Activated effector memory CD4-positive, alpha-beta T cell treated with anti-CD3 and anti-CD28 coated beads, Interleukin-2, amount 50 U/mL, for 16 hours (primary cell): ENCODE measurements around the gene RALGPS1.
"Not testable (repeated sequence)": the region's sequence is repeated elsewhere in the genome, so short reads cannot be mapped to it uniquely, and the experiment has no call there.

Experiments used
- DNase-seq: peaks from one replicate; pipeline ENCODE4 v3.0.0-alpha.2; 2020

RALGPS1 gene

DNA sequence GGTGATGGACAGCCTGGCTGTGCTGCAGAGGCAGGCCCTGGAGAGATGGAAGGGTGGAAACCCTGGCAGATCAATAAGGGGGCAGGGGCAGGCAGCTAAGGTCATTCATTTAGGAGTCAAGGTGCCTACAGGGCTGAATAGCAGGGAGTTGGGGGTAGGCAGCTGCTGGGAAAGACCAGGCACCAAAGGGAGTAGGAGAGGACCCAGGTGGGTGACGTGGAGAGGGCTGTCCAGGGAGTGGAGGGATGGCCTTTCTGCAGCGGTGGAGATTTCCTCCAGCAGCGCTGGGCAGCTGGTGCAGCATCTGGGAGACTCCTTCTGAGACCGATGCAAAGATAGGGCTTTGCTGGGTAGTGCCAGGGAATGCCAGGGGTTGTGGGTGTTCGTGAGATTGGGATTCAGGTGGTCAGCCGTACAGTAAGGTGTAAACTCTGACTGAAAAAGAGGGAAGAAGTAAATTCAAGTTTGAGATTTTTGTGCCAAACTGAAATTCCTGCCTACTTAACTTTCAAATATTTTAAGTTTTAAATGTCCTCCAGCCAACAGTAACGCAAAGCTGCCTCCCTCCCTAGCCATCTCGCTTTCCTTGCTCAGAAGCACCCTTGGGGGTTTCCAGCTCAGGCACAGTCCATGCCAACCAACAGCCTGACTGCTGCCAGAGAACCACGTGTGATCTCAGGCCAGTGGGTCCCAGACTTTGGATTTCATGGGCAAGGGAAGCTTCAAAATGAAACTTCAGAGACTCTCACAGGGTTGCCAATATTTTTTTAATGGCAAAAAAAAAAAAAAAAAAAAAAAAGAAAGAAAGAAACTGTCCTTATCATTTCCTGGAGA, 226.5 kb downstream of the RALGPS1 start:
- no peak for DNase-seq

- no peak for DNase-seq
Observed at GRCh38 chr9:127142291-127142690, 227.7 kb downstream of the RALGPS1 start.

GRCh38 chr9:127142931-127143464, 228.4 kb downstream of the RALGPS1 start:
- DNase-seq = no peak

DNA sequence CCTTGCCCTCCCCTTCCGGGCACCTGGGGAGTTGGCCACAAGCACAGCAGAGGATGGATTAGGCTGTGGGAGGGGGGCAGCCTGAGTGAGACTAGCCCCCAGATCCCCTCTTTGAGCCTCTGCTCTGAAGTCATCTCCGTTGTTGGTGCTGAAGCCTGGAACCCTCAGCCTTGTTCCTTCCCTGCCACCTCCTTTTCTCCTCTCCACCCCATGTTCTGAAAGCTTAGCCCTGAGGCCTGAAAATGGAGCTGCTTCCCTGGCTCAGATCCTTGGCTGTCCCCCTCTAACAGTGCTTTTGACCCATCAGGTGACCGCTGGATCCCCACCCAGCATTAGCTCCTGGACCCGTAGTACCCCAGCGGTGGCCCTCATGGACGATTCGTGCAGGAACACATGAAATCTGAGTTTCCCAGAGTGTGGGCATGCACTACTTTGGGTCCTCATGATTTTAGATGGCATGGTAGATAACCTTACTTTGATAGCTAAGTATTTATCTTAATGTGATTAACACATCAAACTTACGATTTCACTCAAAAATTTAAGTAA, 229.4 kb downstream of the RALGPS1 start:
- no peak for DNase-seq

DNA sequence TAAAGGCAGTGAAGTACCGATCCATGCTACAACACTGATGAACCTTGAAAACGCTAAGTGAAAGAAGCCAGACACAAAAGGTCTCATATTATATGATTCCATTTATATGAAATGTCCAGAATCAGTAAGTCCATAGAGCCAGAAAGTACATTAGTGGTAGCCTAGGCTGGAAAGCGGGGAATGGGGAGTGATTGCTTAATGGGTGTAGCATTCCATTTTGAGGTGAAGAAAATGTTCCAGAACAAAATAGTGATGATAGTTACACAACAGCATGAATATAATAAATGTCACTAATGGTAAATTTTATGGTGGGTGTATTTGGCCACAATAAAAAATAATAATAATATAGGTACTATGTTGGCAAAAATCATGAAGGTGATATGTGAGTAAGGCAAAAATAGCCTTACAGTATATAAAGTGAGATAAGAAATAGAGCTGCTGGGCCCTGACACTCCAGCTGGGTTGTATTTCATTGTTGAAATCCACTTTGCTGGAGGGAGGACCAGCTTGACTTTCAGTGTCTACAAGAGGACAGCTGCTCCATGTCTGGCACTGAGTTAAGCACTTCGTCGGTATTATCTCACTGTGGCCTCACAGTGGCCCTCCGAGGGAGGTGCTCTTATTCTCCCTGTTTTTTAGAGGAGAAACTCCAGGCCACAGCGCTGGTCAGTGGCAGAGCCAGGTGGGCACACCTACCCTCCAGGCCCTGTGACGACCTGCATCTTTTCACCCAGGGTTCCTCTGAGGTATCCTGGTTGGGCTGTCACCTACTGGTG, 230.3 kb downstream of the RALGPS1 start:
- DNase-seq = no peak

GRCh38 chr9:127146841-127147240, 232.3 kb downstream of the RALGPS1 start:
- not testable (repeated sequence) for DNase-seq

DNA sequence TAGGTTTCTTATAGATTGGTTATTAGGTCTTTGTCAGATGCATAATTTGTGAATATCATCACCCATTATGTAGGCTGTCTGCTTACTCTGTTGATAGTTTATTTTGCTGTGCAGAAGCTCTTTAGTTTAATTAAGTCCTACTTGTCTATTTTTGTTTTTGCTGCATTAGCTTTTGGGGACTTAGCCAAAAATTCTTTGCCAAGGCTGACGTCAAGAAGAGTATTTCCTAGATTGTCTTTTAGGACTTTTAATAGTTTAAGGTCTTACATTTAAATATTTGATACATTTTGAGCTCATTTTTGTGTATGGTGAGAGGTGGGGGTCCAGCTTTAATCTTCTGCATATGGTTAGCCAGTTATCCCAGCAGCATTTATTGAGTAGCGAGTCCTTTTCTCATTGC, 232.7 kb downstream of the RALGPS1 start:
- DNase-seq = no peak

GRCh38 chr9:127148014-127148413, 233.4 kb downstream of the RALGPS1 start:
- DNase-seq = no peak

GRCh38 chr9:127149010-127149409, 234.4 kb downstream of the RALGPS1 start:
- no peak for DNase-seq

DNA sequence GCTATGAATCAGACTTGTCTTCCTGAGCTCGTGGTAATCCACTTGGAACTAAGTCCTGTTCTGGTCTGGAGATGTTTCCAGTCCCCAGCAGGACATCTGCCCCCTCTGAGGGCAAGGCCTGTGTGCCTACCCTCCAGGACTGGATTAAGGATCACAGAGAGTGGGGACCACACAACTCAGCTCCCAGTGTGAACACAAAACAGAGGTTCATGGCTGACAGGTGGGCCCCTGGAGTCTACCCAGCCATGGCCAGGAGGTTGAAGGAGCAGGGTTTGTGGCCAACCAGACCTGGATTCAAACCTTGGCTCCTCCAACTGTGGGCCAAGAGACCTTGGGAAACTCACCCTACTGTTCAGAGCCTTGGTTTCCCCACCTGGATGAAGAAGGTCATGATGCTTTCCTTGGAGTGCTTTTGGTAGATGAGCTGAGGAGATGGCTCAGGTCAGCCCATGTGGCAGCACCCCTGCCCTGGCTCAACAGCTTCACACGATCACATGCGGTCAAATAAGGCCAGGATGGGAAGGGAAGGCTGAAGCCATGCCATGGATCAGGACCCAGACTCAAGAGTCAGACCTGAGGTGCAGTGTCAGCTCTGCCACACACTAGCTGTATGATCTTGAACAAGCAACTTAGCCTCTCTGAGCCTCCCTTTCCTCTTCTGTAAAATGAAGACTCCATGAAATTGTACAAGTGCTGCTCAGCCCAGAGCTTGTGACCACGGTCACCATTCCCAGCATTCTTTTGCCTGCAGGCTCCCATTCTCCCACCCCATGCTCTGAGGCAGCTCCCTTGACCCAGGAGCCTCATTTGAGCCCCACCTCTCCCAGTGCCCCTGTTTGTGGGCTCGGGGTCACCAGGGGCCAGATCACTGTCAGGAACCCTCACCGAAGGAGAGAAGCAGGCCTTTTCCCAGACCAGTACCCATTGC, 235.1 kb downstream of the RALGPS1 start:
- no peak for DNase-seq

DNA sequence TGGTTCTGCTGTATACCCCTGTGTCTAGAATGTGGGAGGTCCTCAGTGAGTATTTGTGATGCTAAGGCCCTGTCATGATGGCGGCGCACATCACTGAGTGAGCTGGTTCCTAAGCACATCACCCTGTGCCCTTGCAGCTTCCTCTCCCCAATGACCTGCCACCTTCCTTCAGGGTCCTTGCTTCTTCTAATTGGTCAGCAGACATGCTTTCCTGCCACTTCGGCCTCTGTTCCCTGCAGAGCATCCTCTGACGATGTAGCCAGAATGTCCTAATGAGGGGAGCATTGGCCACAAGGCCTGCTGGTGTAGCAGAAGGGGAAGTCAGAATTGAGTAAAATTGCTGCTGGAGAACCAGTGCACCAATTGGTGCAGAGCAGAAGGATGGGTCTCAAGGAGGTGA, 238.9 kb downstream of the RALGPS1 start:
- DNase-seq = no peak

- no peak for DNase-seq
Observed at GRCh38 chr9:127154003-127154389, 239.4 kb downstream of the RALGPS1 start.

- no peak for DNase-seq
Observed at GRCh38 chr9:127154390-127155191, 240.0 kb downstream of the RALGPS1 start.

GRCh38 chr9:127155314-127155960, 240.9 kb downstream of the RALGPS1 start:
- no peak for DNase-seq

DNA sequence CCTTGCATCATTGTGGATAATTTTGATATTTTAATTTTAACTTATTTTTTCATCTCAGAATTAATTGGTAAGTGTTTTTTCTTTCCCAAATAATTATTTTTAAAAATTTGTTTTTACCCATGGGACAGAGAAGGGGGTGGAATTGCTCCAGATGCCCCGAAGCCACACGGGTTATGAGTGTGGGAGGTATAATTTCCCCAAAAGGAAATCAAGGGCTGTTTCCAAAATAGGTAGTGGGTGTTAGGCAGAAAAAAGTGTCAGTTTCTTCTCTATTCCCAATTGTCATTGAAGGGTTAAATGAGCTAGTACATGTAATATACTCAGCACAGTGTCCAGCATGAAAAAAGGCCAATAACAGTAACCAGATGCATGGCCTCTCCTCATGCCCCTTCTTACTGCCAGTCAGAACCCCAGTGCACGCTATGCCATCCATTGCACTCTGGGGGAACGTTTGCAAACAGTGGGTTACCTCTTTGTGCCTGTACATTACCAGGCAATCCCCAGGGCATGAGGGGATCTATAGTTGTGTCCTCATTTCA, 244.3 kb downstream of the RALGPS1 start:
- no peak for DNase-seq

GRCh38 chr9:127159325-127159801, 244.8 kb downstream of the RALGPS1 start:
- no peak for DNase-seq

DNA sequence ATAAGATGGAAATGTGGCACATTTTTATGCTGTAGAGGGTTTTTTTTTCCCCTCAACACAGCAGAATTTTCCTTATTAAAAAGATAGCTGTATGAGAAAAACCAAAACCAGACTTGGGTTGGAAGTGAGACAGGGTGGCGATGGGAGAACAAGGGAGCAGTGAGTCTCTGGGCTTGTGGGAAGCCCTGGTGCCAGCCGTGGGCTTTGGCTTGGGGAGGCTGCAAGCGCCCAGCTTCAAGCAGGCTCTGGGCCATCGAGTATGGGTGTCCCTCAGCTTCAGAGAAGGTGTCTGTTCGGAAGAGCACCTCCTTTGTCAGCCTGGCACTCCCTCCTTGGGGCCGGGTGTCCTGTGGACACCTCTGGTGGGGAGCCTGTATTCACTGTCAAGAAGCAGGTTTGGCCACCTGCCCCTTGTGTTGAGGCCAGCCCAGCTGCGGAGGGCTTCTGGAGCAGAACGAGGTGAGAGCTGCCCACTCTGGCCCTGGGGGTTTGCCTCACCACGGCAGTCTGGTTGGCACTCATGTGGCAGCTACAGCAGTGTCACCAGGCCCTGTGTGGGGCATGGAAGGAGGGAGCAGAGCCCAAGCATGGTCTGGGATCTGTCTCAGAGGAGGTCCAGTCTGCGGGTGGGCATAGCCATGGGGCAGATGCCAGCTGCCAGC, 245.5 kb downstream of the RALGPS1 start:
- no peak for DNase-seq

DNA sequence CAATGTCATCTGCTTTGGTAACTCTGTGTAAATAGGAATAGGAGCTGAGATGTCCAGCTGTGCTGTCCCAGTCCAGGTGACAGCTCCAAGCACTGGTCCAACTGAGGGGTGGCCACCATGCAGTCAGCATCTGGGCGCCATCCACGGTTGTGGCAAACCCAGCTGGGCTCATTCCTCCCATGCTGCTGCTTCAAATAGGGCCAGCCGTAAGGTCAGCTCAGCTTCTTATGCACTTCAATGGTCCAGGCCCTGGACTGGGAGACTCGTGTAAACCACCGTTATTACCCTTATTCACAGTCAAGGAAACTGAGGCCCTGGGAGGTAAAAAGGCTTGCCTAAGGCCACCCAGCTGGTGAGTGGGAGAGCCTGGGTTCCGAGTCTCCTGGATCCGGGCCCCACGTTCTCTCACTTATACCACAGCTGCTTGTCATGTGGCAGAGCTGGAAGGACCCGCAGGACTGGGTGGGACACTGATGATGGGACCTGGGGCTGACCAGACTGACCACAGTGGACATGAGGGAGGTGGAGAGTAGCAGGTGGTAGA, 246.6 kb downstream of the RALGPS1 start:
- DNase-seq = no peak

DNA sequence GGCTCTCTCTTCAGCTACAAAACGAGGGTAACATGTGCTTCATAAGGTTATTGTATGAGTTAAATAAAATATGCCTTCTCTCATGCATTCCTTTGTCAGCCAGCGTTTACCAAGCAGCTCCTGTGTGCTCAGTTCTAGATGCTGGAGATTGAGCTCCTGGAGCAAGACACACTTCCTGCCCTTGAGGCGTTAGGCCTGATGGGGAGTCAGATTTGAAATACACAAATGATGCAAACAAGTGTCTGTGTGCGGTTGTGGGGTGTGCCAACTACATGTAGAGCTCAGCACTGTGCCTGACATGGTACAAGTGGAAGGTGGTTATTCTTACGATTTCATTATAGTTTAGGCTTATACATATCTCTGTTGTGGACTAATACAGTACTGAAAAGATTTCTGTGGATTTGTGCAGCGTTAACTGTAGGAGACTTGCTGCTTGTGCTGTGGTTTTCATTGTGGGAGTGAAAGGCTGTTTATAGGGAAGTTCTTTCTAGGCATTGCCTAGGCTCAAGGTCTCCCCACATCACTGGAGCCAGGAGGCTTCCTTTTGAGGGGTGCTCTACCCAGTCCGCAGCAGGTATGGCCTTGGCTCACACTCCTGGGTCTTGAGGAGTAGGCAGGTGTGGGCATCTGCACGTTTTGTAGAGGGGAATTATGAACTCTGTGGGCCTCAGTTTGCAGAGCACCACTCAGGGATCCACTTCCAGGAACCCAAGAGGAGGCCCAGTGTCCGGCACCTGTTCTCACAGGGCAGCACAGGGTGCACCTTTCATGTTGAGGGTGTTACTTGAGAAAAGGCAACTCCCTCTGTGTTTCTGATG, 247.7 kb downstream of the RALGPS1 start:
- DNase-seq = no peak
